Panc1 (cell line): ENCODE data around the gene RRP8.

Experiments
- POLR2AphosphoS5 ChIP-seq: IDR thresholded peaks from 2 replicates; pipeline ENCODE4 v1.6.1; 2012; ENCODE audit warnings: mild to moderate bottlenecking, low read depth, low read length, moderate library complexity
- SIN3A ChIP-seq: IDR thresholded peaks from 2 replicates; pipeline ENCODE4 v1.6.1; 2012; ENCODE audit warnings: low read depth, mild to moderate bottlenecking, low read length, moderate library complexity, borderline replicate concordance; ENCODE audit not compliant: insufficient read depth
- TCF7L2 ChIP-seq: IDR thresholded peaks from 2 replicates; pipeline ENCODE4 v1.6.1; 2011; ENCODE audit warnings: mild to moderate bottlenecking, low read depth, low read length, inconsistent platforms
- TF ChIP-seq, protein P1 (sequence below): fragments of 450-650 bp; IDR thresholded peaks from 2 replicates; pipeline ENCODE4 v1.5.1; 2017; ENCODE audit warnings: mild to moderate bottlenecking
- TF ChIP-seq, protein P2 (sequence below), 2 experiments: IDR thresholded peaks; 2 replicates each; pipeline ENCODE4 v1.6.1; 2011 to 2012; ENCODE audit warnings: low read depth in 2 of 2, control low read depth in 1 of 2, low read length in 1 of 2, mild to moderate bottlenecking in 1 of 2, moderate library complexity in 1 of 2; ENCODE audit not compliant: insufficient read depth in 1 of 2

DNA sequence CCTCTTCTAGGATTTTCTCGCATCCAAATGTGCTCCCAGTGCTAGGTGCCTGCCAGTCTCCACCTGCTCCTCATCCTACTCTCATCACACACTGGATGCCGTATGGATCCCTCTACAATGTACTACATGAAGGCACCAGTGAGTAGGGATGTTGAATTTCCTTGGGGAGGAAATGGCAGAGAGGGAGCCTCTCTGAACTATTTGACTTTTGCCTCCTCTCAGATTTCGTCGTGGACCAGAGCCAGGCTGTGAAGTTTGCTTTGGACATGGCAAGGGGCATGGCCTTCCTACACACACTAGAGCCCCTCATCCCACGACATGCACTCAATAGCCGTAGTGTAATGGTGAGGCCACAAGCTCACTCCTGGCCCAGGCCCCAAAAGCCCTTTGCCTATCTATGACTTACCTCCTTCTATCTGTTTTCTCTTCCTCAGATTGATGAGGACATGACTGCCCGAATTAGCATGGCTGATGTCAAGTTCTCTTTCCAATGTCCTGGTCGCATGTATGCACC is 6.1 kb upstream of the RRP8 start:
- TF ChIP-seq, protein P1, sequence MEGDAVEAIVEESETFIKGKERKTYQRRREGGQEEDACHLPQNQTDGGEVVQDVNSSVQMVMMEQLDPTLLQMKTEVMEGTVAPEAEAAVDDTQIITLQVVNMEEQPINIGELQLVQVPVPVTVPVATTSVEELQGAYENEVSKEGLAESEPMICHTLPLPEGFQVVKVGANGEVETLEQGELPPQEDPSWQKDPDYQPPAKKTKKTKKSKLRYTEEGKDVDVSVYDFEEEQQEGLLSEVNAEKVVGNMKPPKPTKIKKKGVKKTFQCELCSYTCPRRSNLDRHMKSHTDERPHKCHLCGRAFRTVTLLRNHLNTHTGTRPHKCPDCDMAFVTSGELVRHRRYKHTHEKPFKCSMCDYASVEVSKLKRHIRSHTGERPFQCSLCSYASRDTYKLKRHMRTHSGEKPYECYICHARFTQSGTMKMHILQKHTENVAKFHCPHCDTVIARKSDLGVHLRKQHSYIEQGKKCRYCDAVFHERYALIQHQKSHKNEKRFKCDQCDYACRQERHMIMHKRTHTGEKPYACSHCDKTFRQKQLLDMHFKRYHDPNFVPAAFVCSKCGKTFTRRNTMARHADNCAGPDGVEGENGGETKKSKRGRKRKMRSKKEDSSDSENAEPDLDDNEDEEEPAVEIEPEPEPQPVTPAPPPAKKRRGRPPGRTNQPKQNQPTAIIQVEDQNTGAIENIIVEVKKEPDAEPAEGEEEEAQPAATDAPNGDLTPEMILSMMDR, result no peak
- TF ChIP-seq POLR2AphosphoS5 (peak; percentile 52), TCF7L2 (no peak), SIN3A (no peak)
- TF ChIP-seq, protein P2, sequence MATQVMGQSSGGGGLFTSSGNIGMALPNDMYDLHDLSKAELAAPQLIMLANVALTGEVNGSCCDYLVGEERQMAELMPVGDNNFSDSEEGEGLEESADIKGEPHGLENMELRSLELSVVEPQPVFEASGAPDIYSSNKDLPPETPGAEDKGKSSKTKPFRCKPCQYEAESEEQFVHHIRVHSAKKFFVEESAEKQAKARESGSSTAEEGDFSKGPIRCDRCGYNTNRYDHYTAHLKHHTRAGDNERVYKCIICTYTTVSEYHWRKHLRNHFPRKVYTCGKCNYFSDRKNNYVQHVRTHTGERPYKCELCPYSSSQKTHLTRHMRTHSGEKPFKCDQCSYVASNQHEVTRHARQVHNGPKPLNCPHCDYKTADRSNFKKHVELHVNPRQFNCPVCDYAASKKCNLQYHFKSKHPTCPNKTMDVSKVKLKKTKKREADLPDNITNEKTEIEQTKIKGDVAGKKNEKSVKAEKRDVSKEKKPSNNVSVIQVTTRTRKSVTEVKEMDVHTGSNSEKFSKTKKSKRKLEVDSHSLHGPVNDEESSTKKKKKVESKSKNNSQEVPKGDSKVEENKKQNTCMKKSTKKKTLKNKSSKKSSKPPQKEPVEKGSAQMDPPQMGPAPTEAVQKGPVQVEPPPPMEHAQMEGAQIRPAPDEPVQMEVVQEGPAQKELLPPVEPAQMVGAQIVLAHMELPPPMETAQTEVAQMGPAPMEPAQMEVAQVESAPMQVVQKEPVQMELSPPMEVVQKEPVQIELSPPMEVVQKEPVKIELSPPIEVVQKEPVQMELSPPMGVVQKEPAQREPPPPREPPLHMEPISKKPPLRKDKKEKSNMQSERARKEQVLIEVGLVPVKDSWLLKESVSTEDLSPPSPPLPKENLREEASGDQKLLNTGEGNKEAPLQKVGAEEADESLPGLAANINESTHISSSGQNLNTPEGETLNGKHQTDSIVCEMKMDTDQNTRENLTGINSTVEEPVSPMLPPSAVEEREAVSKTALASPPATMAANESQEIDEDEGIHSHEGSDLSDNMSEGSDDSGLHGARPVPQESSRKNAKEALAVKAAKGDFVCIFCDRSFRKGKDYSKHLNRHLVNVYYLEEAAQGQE (IDR thresholded peaks at IDR 0.05; ENCODE audit: insufficient read depth in 1 of 2, low read depth in 2 of 2, low read length in 1 of 2), result no peak
